ENCODE results near the gene MED13L. TPM values are rescaled to one million over a fixed set of nuclear protein-coding genes. Genes with fewer than 3 reads are reported as not detected.

The MED13L gene
- polyA plus RNA-seq, 1 donor (not counting 4 experiments of a cell fraction or from before 2014, with no cell fraction given): 31.7 TPM

DNA sequence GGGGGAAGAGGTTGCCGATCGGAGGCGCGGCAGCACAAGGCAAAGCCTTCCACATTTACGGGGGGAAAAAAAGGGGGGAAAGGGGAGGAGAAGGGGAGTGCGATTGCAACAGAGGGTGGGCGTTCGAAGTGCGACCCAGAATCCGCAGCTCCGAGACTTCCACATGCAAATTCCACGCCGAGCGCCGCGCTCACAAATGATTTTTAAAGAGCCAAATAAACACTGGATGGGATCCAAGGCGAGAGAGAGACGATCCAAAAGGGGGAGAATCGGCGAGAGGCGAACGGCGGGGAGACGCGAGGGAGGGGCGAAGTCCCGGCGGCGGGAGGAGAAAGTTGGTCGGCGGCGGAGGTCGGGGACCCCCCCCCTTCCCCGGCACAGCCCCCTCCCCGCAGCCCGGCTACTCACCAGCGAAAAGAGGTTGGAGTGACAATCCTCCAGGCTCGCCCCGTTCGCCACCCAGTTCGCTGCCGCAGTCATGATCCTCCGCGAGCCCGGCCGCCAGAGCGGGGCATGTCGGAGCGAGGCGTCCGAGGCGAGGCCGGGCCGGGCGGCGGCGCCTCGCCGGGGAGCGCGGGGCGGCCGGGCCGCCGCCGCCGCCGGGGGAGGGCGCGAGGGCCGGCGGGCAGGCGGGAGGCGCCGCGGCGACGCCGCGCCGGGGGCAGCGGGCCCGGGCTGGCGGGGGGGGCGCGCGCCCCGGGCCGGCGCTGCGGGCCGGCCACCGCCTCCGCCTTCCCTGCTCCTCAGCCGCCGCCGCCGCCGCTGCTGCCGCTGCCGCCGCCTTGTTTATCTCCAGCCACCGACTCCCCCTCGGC is 634 bp downstream of the MED13L start:
- peaks cover 10% of the 10 kb centered on the region for H4K20me1 ChIP-seq (ENCODE audit: control insufficient read depth, extremely low read depth, insufficient read depth, low read length)
- H2AFZ ChIP-seq (ENCODE audit: control insufficient read depth, low read length): no peak overlapping the region
- peak overlapping the region; percentile 75 for H3K27ac ChIP-seq (ENCODE audit: control insufficient read depth, insufficient read depth, low read length)
- H3K4me1 ChIP-seq (ENCODE audit: control insufficient read depth, extremely low read depth, insufficient read depth, low read length): peaks cover 12% of the 10 kb centered on the region
- H3K9me1 ChIP-seq (ENCODE audit: control insufficient read depth, extremely low read depth, insufficient read depth, low read length): no peaks in the 10 kb centered on the region
- H3K9ac ChIP-seq (ENCODE audit: control insufficient read depth, extremely low read depth, insufficient read depth, low read length): peak overlapping the region; percentile 86
- H3K79me2 ChIP-seq (ENCODE audit: control insufficient read depth, insufficient read depth, low read length): peaks cover 51% of the 10 kb centered on the region
- peak overlapping the region; percentile 94 for H3K4me2 ChIP-seq (ENCODE audit: control insufficient read depth, extremely low read depth, insufficient read depth, low read depth, low read length)
- no peaks in the 10 kb centered on the region for H3K9me3 ChIP-seq (ENCODE audit: control insufficient read depth, low read depth, low read length)
- no peak for TF ChIP-seq EZH2 (IDR thresholded peaks at IDR 0.05; ENCODE audit: low read length)
- TF ChIP-seq, protein P1, sequence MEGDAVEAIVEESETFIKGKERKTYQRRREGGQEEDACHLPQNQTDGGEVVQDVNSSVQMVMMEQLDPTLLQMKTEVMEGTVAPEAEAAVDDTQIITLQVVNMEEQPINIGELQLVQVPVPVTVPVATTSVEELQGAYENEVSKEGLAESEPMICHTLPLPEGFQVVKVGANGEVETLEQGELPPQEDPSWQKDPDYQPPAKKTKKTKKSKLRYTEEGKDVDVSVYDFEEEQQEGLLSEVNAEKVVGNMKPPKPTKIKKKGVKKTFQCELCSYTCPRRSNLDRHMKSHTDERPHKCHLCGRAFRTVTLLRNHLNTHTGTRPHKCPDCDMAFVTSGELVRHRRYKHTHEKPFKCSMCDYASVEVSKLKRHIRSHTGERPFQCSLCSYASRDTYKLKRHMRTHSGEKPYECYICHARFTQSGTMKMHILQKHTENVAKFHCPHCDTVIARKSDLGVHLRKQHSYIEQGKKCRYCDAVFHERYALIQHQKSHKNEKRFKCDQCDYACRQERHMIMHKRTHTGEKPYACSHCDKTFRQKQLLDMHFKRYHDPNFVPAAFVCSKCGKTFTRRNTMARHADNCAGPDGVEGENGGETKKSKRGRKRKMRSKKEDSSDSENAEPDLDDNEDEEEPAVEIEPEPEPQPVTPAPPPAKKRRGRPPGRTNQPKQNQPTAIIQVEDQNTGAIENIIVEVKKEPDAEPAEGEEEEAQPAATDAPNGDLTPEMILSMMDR (optimal IDR thresholded peaks at IDR 0.05 in 1 of 3, IDR thresholded peaks at IDR 0.05 in 1 of 3, conservative IDR thresholded peaks at IDR 0.05 in 1 of 3; ENCODE audit: extremely low read depth in 1 of 3, insufficient read depth in 2 of 3, low read length in 3 of 3): no peak
- DNase-seq (ENCODE audit: low read depth, low spot score): no peak
- no peaks in the 10 kb centered on the region for H3K27me3 ChIP-seq (ENCODE audit: control insufficient read depth, extremely low read depth, insufficient read depth, low read length)
- H3K4me3 ChIP-seq (ENCODE audit: control insufficient read depth in 2 of 3, extremely low read depth in 1 of 3, insufficient read depth in 2 of 3, low read depth in 1 of 3, low read length in 3 of 3): peak overlapping the region; percentile 58 to 95 (median 79)
- dilution Hi-C loops (cut with MboI; ENCODE audit: extremely low pct_ligation_motif_present, low sequenced_read_pairs): no loop called here
- no peak for FAIRE-seq
- H3K36me3 ChIP-seq (ENCODE audit: control insufficient read depth in 2 of 2, extremely low read depth in 1 of 2, insufficient read depth in 2 of 2, low read length in 2 of 2): no peaks in the 10 kb centered on the region

- TF ChIP-seq, protein P1 (optimal IDR thresholded peaks at IDR 0.05 in 1 of 3, IDR thresholded peaks at IDR 0.05 in 1 of 3, conservative IDR thresholded peaks at IDR 0.05 in 1 of 3; ENCODE audit: extremely low read depth in 1 of 3, insufficient read depth in 2 of 3, low read length in 3 of 3): no peak
- no peak for TF ChIP-seq EZH2 (IDR thresholded peaks at IDR 0.05; ENCODE audit: low read length)
- Histone ChIP-seq H3K27ac (ENCODE audit: control insufficient read depth, insufficient read depth, low read length) (peak overlapping the region; percentile 75), H3K27me3 (ENCODE audit: control insufficient read depth, extremely low read depth, insufficient read depth, low read length) (no peaks in the 10 kb centered on the region), H3K4me3 (ENCODE audit: control insufficient read depth in 2 of 3, extremely low read depth in 1 of 3, insufficient read depth in 2 of 3, low read depth in 1 of 3, low read length in 3 of 3) (peak overlapping the region; percentile 58 to 95 (median 79)), H3K9me1 (ENCODE audit: control insufficient read depth, extremely low read depth, insufficient read depth, low read length) (no peaks in the 10 kb centered on the region), H3K79me2 (ENCODE audit: control insufficient read depth, insufficient read depth, low read length) (peaks cover 72% of the 10 kb centered on the region), H3K4me1 (ENCODE audit: control insufficient read depth, extremely low read depth, insufficient read depth, low read length) (peaks cover 12% of the 10 kb centered on the region), H4K20me1 (ENCODE audit: control insufficient read depth, extremely low read depth, insufficient read depth, low read length) (peaks cover 10% of the 10 kb centered on the region), H2AFZ (ENCODE audit: control insufficient read depth, low read length) (no peak overlapping the region), H3K36me3 (ENCODE audit: control insufficient read depth in 2 of 2, extremely low read depth in 1 of 2, insufficient read depth in 2 of 2, low read length in 2 of 2) (no peaks in the 10 kb centered on the region), H3K4me2 (ENCODE audit: control insufficient read depth, extremely low read depth, insufficient read depth, low read depth, low read length) (peak overlapping the region; percentile 94), H3K9ac (ENCODE audit: control insufficient read depth, extremely low read depth, insufficient read depth, low read length) (peak overlapping the region; percentile 86), H3K9me3 (ENCODE audit: control insufficient read depth, low read depth, low read length) (no peaks in the 10 kb centered on the region)
- FAIRE-seq (no peak), DNase-seq (ENCODE audit: low read depth, low spot score) (no peak)
- dilution Hi-C loops (cut with MboI; ENCODE audit: extremely low pct_ligation_motif_present, low sequenced_read_pairs): no loop called here
These were observed 2.7 kb downstream of the MED13L start for GRCh38 chr12:116274551-116275375.

Measured in keratinocyte (primary cell).